ENCODE results near the gene TRAT1. TPM values are rescaled to one million over a fixed set of nuclear protein-coding genes. Genes with fewer than 3 reads are reported as not detected.

The TRAT1 gene
- total RNA-seq, 2 donors from 2014 or later, result 0.44 to 0.50 TPM

DNA sequence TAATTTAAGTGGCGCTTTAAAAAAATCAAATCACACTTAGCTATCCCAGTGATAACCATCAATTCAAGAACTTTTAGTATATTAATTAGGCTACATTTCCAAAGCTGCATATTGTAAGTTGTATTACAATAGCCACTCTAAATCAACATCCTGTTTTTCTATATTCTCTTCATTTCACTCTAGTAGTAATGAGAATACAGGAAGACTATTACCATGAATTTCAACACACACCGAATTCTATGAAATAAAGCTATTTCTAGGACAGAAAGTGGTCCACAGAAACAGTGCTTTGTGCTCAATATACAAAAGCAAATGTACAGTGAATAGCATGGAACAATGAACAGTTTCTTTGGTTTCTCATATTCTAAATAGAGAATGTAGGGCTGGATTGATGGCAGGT lies 24.6 kb downstream of the TRAT1 start:
- ATAC-seq (no peak), DNase-seq (no peak)
- intact Hi-C loops (cut with DNase I), result no loop called here

DNA sequence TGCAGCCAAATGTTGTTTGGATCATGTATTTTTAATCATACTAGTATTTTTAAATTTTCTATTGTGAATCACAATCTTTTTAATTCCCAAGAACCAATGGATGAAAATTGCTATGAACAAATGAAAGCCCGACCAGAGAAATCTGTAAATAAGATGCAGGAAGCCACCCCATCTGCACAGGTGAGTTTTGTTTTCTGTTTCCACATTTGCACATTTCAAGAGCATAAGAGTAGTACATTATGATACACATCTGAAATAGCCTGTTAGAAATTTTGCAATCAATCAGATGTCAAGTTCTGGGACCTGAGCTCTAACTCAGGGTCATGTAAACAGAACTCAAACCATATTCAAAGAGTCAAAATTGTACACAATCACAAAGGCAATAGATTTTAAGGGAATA lies 26.5 kb downstream of the TRAT1 start:
- ATAC-seq (no peak), DNase-seq (no peak)
- intact Hi-C loops (cut with DNase I), result no loop called here

DNA sequence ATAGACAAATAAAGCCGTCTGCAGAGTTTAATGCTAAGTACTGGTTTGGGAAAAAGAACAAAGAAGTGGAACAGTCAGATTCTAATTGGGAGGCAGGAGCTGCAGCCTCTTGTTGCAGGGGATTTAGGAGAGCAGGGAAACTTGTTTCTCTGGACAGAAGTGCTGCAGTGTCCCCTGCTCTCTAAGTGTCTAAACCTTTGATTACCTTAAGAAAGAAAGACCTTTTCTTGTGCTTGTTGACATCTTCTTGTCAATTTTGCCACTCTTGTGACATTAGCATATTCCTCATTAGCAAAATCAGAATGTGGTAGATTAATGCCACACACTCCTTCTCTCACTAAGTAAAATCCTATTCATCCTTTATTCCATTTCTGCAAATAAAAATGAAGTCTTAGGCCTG lies 38.8 kb downstream of the TRAT1 start:
- no peak for ATAC-seq
- intact Hi-C loops (cut with DNase I), result no loop called here
- DNase-seq, result no peak

DNA sequence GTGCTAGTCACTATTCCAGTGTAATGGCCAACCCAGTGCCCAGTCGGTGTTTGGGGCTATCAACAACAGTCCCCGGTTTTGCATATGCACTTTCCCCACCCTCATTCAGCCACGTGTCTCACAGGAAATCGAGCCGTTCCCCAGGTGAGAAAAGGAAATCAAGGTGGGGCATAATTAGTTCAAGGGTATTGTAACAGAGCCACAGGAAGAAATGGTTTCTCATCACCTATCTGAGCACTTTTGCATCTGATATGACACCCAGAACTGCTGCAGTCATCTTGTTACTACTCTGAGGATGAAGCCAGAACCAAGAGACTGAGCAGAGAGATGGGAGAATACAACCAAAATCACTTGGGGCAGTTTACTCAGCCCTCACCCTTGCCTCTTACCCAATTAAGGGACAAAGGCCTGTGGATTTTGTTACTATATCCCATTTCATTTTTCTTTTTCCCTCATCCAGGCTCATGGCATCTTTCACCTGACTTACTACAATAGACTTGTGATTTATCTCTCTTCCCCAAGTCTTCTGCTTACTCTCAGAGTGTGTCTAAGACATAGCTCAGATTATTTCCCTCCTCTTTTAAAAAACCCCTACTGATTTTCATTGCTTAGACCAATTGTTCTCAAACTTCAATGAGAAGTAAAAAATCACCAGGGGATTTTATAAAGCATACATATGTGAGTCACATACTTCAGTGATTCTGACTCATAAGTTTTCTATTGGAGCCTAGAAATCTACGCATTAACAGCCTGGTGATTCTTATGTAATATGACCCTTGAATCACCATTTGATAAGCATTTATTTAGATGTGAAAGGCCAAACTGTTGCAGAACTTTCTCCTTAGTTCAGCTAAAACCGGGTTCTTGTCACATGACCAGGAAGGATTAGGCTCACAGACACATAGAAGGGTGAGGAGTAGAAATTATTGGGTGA lies 40.5 kb downstream of the TRAT1 start:
- DNase-seq (no peak), ATAC-seq (no peak)
- intact Hi-C loops (cut with DNase I), result no loop called here

DNA sequence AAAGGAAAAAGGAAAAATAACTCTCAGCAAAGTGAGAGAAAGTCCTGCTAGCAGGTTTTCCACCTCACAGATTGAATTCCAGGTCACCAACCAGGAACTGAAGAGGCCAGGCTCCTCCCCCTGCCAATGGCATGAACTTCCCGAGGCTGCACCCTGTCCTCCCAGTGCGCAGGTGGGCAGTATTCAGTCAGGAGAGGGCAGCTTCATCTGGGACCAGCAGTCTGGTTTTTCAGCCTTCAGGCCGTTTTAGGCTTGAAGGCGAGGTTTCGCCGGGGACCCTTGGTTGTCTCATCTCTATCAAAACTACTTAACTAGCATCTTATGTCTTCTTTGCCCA lies 41.2 kb downstream of the TRAT1 start:
- intact Hi-C loops (cut with DNase I), result no loop called here
- DNase-seq (no peak), ATAC-seq (no peak)

DNA sequence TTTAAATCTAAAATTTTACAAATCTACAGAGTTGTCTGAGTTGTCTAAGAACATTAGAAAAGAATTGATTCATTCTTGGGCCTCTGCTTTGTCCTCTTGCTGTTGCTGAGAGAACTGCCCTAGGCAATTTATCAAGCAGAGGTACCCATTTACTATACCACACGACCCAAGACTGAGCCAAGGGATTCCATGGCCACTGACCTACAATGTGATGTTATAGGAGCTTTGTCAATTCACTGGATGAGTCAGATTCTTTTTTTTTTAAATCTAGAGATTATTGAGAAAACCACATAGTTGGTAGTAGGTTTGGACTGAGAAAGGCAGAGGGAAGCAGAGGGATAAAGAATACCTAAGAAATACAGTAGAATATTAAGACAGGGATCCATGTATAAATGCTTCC lies 55.3 kb downstream of the TRAT1 start:
- ATAC-seq, result no peak
- intact Hi-C loops (cut with DNase I), result no loop called here

DNA sequence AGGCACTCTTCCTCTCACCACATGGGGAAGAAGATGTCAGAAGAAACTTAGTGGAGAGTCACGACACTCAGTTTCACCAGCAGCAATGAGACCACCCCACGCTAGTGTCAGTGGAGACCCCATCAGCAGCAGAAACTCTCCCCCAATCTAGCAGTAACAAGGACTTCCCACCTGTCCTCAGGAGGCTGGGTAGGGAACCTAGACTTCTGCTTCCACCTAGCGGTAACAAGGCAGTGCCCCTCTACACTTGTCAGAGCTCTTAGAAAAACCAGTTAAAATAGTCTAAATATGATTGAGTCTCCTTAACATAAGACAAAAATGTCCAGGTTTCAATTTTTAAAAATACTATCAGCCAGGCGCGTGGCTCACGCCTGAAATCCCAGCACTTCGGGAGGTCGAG lies 57.3 kb downstream of the TRAT1 start:
- intact Hi-C loops (cut with DNase I), result no loop called here
- ATAC-seq (no peak), DNase-seq (no peak)

More for the DNA sequence above, 55.3 kb downstream of the TRAT1 start:
- DNase-seq, result no peak

DNA sequence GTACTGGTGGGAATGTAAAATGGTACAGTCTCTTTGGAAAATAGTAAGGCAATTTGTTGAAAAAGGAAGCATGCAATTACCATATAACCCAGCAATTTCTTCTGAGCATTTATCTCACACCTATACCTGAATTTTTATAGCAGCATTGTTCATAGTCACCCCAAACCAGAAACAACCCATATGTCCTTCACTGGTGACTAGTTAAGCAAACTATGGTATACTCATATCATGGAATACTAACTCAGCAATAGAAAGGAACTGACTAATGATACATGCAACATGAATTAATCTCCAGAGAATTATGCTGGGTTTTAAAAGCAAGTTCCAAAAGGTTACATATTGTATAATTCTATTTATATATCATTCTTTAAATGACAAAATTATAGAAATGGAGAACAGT lies 60.2 kb downstream of the TRAT1 start:
- DNase-seq (no peak), ATAC-seq (no peak)
- intact Hi-C loops (cut with DNase I), result no loop called here

DNA sequence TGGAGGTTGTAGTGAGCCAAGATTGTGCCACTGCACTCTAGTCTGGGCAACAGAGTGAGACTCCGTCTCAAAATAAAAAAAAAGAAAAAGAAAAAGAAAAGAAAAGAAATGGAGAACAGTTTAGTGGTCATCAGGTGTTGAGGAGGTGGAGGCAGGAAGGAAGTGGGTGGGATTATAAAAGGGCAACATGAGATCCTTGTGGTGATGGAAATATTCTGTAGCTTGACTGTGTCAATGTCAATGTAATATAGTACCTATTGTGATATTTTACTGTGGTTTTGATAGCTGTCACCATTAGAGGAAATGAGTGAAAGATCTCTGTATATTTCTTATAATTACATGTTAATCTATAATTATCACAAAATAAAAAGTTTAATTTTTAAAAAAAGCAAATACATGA lies 60.8 kb downstream of the TRAT1 start:
- no peak for ATAC-seq
- DNase-seq, result no peak
- intact Hi-C loops (cut with DNase I), result no loop called here

DNA sequence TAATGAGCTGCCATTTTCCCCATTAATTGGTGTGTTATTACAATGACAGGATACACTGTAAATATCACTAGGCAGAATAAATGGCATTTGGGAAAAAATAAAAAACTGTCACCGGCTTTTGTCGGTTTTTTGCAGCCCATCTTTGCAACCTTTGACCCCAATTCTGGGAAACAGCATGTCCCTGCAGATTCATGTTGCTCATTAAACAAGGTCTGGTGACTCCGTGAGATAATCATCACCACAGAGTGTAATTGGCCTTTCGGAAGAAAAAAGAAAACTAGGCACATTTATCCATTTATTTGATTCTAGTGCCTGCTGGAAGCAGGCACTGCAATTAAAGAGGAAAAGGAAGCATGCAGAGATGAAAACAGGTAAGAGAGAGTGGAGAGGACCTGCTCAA lies 64.5 kb downstream of the TRAT1 start:
- DNase-seq (no peak), ATAC-seq (no peak)
- intact Hi-C loops (cut with DNase I), result no loop called here

DNA sequence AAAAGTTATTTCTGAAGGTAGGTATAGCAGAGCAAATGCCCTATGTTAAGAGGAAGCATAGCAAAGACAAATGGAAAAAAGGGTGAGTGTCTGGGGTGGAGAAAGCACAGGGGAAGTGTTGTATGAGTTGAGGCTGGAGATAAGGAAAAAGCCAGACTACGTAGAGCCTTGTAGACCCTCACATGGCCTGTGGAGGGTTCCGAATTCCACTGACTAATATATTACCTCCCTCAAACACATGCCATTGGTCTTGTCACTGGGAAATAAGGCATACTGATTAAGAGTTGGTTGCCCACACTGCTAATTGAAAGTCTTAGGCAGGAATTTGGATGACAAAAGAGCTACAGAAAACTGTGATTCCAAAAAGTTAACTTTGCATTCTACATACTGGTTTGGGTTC lies 65.2 kb downstream of the TRAT1 start:
- DNase-seq (no peak), ATAC-seq (no peak)
- intact Hi-C loops (cut with DNase I), result no loop called here

DNA sequence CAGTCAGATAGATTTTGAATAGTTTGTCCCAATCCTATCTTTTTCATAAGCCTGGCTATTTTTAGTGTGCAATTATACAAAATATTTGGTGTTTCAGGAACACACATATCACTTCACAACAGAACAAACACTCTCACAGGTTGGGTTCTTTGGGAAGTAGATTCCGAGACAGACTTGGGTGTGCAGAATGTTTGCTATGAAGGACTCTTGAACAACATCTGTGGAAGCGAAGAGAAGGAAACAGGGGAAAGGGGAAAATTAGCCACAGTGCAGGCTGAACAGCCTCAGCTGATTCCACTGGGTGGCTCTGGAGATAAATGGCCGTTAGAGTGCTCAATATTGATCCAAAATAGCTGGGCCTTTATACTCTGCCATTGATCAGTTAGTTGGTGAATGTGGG lies 69.2 kb downstream of the TRAT1 start:
- no peak for ATAC-seq
- intact Hi-C loops (cut with DNase I), result no loop called here
- no peak for DNase-seq

DNA sequence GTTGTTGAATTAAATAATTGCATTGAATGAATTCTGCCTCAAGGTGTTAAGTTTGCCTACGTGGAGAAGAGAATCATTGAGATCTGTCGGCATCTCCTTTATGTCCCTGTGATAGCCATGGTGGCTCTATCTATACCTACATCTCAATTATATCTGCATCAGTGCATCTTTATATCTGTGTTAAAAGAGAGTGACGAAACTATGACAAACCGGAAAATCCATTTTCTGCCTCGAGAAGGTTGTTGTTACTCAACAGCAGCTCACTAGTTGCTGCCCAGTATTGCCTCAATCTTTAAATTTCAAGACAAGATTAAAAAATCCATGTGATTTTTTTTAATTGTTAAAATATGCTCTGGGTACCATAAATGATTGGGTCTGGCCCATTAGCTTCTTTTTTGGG lies 72.4 kb downstream of the TRAT1 start:
- ATAC-seq, result no peak
- intact Hi-C loops (cut with DNase I), result no loop called here
- no peak for DNase-seq

DNA sequence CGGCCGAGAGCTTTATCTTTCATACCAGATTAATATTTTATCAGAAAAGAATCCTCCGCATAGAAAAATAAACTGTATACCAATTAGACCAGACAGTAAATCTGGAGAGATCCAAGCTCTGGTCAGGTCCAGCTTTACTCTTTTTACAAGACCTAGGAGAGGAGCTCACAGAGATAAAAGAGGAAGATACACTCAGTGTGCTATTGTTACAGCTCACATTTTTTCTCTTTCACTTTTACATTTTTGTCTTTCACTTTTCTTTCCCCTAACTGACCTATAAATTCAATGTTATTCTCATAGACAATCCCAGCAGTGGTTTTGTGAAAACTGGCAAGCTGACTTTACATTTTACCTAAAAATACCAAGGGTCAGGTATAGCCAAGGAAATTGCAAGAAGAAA lies 75.3 kb downstream of the TRAT1 start:
- DNase-seq, result no peak
- intact Hi-C loops (cut with DNase I), result no loop called here
- no peak for ATAC-seq

DNA sequence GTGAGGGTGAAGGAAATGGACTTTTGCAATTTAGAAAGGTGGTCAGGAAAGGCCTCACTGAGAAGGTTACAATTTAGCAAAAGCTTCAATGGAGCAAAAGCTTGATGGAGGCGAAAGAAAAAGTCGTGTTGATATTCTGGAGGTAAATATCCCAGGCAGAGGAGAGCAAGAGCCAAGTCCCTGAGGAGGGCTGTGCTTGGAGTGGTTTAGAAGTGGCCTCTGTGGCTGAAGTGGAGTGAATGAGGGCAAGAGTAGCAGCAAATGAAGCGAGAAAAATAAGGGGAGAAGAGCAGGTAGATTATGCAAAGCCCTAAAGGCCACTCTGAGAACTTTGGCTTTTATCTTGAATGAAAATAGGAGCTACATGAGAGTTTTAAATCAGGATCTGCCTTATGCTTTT lies 76.9 kb downstream of the TRAT1 start:
- no peak for DNase-seq
- no peak for ATAC-seq
- intact Hi-C loops (cut with DNase I), result no loop called here

Other genes with a start within 250 kb of the TRAT1 start
- gene CIP2A, start 233.3 kb upstream of the TRAT1 start, total RNA-seq, result 1 to 10 TPM; 2.6 to 3.3 TPM
- 10 to 100 TPM; 14.4 to 15.0 TPM for gene DZIP3, start 233.1 kb upstream of the TRAT1 start, total RNA-seq
- gene RETNLB, start 65.4 kb upstream of the TRAT1 start, total RNA-seq, result not detected
- gene GUCA1C, start 131.1 kb downstream of the TRAT1 start, total RNA-seq, result not detected

All from left cardiac atrium (tissue), 4 donors.